Activated naive CD8-positive, alpha-beta T cell treated with anti-CD3 and anti-CD28 coated beads, Interleukin-2, amount 10 ng/mL, durations not matched to agents 7 days and 5 days (primary cell): ENCODE data around the gene MRFAP1L1. TPM values are rescaled to one million over a fixed set of nuclear protein-coding genes. Genes with fewer than 3 reads are reported as not detected.

Experiments
- total RNA-seq, 2 experiments: library from RNA; stranded (reverse); gene quantifications; one replicate each; pipeline ENCODE4 v1.2.3, GENCODE V29; 2021

The MRFAP1L1 gene
- total RNA-seq, 2 experiments from 2014 or later: 74.6 to 80.0 TPM

Other genes starting within 250 kb of the MRFAP1L1 start
- gene PPP2R2C, start 237.3 kb downstream of the MRFAP1L1 start, total RNA-seq: not detected
- gene MAN2B2, start 134.7 kb downstream of the MRFAP1L1 start, total RNA-seq: 10 to 100 TPM; 36.0 to 38.2 TPM
- gene MRFAP1, start 69.2 kb downstream of the MRFAP1L1 start, total RNA-seq: 100 to 1,000 TPM; 123 to 128 TPM
- gene S100P, start 16.0 kb downstream of the MRFAP1L1 start, total RNA-seq: 1 to 10 TPM in 1 of 2 experiments, not detected in 1; 1.5 TPM
- 10 to 100 TPM; 23.9 to 24.3 TPM for gene BLOC1S4, start 6.3 kb upstream of the MRFAP1L1 start, total RNA-seq
- gene KIAA0232, start 72.9 kb upstream of the MRFAP1L1 start, total RNA-seq: 10 to 100 TPM; 21.5 to 23.9 TPM
- gene TBC1D14, start 200.0 kb upstream of the MRFAP1L1 start, total RNA-seq: 10 to 100 TPM; 44.5 to 52.3 TPM